HG02623 (cell line): ENCODE results near the gene NEK6.

Source experiments
- ATAC-seq: cut with Tn5 transposase; IDR thresholded peaks from one replicate; pipeline ENCODE4 v1.9.1; 2021; ENCODE audit warnings: moderate library complexity; ENCODE audit not compliant: unreplicated experiment

The NEK6 gene

GRCh38 chr9:124260769-124261603 is 3.2 kb downstream of the NEK6 start:
- ATAC-seq = no peak

GRCh38 chr9:124261736-124262648 is 4.2 kb downstream of the NEK6 start:
- ATAC-seq = no peak

- ATAC-seq = no peak
Measured at GRCh38 chr9:124262649-124262972, 4.9 kb downstream of the NEK6 start.

GRCh38 chr9:124263213-124263612 is 5.5 kb downstream of the NEK6 start:
- ATAC-seq = no peak

GRCh38 chr9:124263800-124264426 is 6.2 kb downstream of the NEK6 start:
- no peak for ATAC-seq

- ATAC-seq = peak; percentile 54
Measured at GRCh38 chr9:124264823-124265233, 7.1 kb downstream of the NEK6 start.

- no peak for ATAC-seq
Measured at GRCh38 chr9:124265551-124265950, 7.8 kb downstream of the NEK6 start.

- no peak for ATAC-seq
Measured at GRCh38 chr9:124266139-124266825, 8.5 kb downstream of the NEK6 start.

GRCh38 chr9:124266826-124267201 is 9.1 kb downstream of the NEK6 start:
- no peak for ATAC-seq

GRCh38 chr9:124267271-124267807 is 9.6 kb downstream of the NEK6 start:
- no peak for ATAC-seq

- ATAC-seq = no peak
Measured at GRCh38 chr9:124268248-124268647, 10.5 kb downstream of the NEK6 start.

GRCh38 chr9:124268661-124269060 is 10.9 kb downstream of the NEK6 start:
- ATAC-seq = no peak

- no peak for ATAC-seq
Measured at GRCh38 chr9:124269556-124269955, 11.8 kb downstream of the NEK6 start.

GRCh38 chr9:124270504-124271335 is 13.0 kb downstream of the NEK6 start:
- ATAC-seq = no peak

- ATAC-seq = no peak
Measured at GRCh38 chr9:124271660-124272059, 13.9 kb downstream of the NEK6 start.

- no peak for ATAC-seq
Measured at GRCh38 chr9:124272118-124272517, 14.4 kb downstream of the NEK6 start.

GRCh38 chr9:124272979-124273378 is 15.2 kb downstream of the NEK6 start:
- ATAC-seq = no peak

GRCh38 chr9:124273427-124274160 is 15.8 kb downstream of the NEK6 start:
- no peak for ATAC-seq

GRCh38 chr9:124274226-124274625 is 16.5 kb downstream of the NEK6 start:
- ATAC-seq = no peak
